Kidney epithelial cell (primary cell): Measurements from ENCODE around the gene CFAP97. TPM values are rescaled to one million over a fixed set of nuclear protein-coding genes. Genes with fewer than 3 reads are reported as not detected.
A peak's percentile ranks its signal among the peaks of the same experiment; 100 is the strongest.

Source experiments
- DNase-seq: peaks from one replicate; pipeline ENCODE4 v3.0.0-alpha.2; 2010; ENCODE audit warnings: low read depth
- H3K27me3 ChIP-seq: 2 replicates; pipeline ENCODE4 v1.6.0; 2011; ENCODE audit warnings: low read length; ENCODE audit not compliant: control insufficient read depth, insufficient read depth
- H3K36me3 ChIP-seq: 2 replicates; pipeline ENCODE4 v1.5.1; 2011; ENCODE audit warnings: low read length; ENCODE audit not compliant: control insufficient read depth, insufficient read depth
- H3K4me3 ChIP-seq: 2 replicates; pipeline ENCODE4 v1.5.1; 2011; ENCODE audit warnings: low read depth, mild to moderate bottlenecking, control low read depth, low read length
- CTCF ChIP-seq: IDR thresholded peaks from 2 replicates; pipeline ENCODE4 v1.5.1; 2011; ENCODE audit warnings: mild to moderate bottlenecking, moderate library complexity, low read length, control low read depth, inconsistent platforms; ENCODE audit not compliant: insufficient read depth, poor library complexity, severe bottlenecking
- total RNA-seq: library from RNA; depleted of rRNA; stranded (reverse); fragments of >200 nt; gene quantifications from 2 replicates; pipeline ENCODE4 v1.2.3, GENCODE V29; 2015

CFAP97 gene
- total RNA-seq, 1 donor from 2014 or later, result 31.2 TPM

- Histone ChIP-seq H3K4me3 (no peak overlapping the region), H3K36me3 (no peaks in the 10 kb centered on the region), H3K27me3 (no peaks in the 10 kb centered on the region)
- no peak for DNase-seq
- no peak for TF ChIP-seq CTCF
Measured at GRCh38 chr4:185237175-185237574, 33.4 kb upstream of the CFAP97 start.

GRCh38 chr4:185235843-185236503 lies 32.2 kb upstream of the CFAP97 start:
- TF ChIP-seq CTCF, result no peak
- H3K4me3 ChIP-seq, result no peak overlapping the region
- no peaks in the 10 kb centered on the region for H3K27me3 ChIP-seq
- DNase-seq, result no peak
- no peaks in the 10 kb centered on the region for H3K36me3 ChIP-seq

GRCh38 chr4:185235119-185235842 lies 31.5 kb upstream of the CFAP97 start:
- no peak for DNase-seq
- no peaks in the 10 kb centered on the region for H3K36me3 ChIP-seq
- H3K27me3 ChIP-seq, result no peaks in the 10 kb centered on the region
- H3K4me3 ChIP-seq, result no peak overlapping the region
- TF ChIP-seq CTCF, result no peak

GRCh38 chr4:185232370-185232769 lies 28.6 kb upstream of the CFAP97 start:
- DNase-seq, result peak; percentile 67
- no peaks in the 10 kb centered on the region for H3K36me3 ChIP-seq
- H3K4me3 ChIP-seq, result no peak overlapping the region
- TF ChIP-seq CTCF, result no peak
- no peaks in the 10 kb centered on the region for H3K27me3 ChIP-seq

GRCh38 chr4:185229021-185229818 lies 25.4 kb upstream of the CFAP97 start:
- DNase-seq, result no peak
- H3K27me3 ChIP-seq, result no peaks in the 10 kb centered on the region
- no peaks in the 10 kb centered on the region for H3K36me3 ChIP-seq
- TF ChIP-seq CTCF, result no peak
- no peak overlapping the region for H3K4me3 ChIP-seq
